DOHH2 (cell line): ENCODE measurements around the gene SEPSECS.

Experiments used
- H3F3A ChIP-seq: fragments of 200-600 bp; sonication (generic), shearing (Covaris generic); 2 replicates; pipeline ENCODE4 v1.6.0; 2016; ENCODE audit warnings: antibody characterized with exemption, mild to moderate bottlenecking; ENCODE audit not compliant: control insufficient read depth, insufficient read depth
- H3K27ac ChIP-seq: fragments of 200-600 bp; sonication (generic); 2 replicates; pipeline ENCODE4 v1.5.1; 2014; ENCODE audit warnings: low read depth, mild to moderate bottlenecking, low read length, moderate library complexity
- H3K27me3 ChIP-seq: fragments of 200-600 bp; sonication (generic); 2 replicates; pipeline ENCODE4 v1.6.1; 2014; ENCODE audit warnings: mild to moderate bottlenecking, low read length, mixed read lengths; ENCODE audit not compliant: control insufficient read depth
- H3K36me3 ChIP-seq: fragments of 200-600 bp; sonication (generic); 2 replicates; pipeline ENCODE4 v1.6.1; 2014; ENCODE audit warnings: mild to moderate bottlenecking, low read length, moderate library complexity, mixed read lengths; ENCODE audit not compliant: control insufficient read depth
- H3K4me1 ChIP-seq: fragments of 200-600 bp; sonication (generic); 2 replicates; pipeline ENCODE4 v1.6.1; 2014; ENCODE audit warnings: mild to moderate bottlenecking, low read length, mixed read lengths; ENCODE audit not compliant: control insufficient read depth
- H3K4me2 ChIP-seq: fragments of 200-600 bp; sonication (generic); 2 replicates; pipeline ENCODE4 v1.6.0; 2014; ENCODE audit warnings: mild to moderate bottlenecking, low read length, moderate library complexity
- H3K4me3 ChIP-seq: fragments of 200-600 bp; sonication (generic); 2 replicates; pipeline ENCODE4 v1.5.1; 2014; ENCODE audit warnings: mild to moderate bottlenecking, low read length, mixed read lengths
- H3K79me2 ChIP-seq: fragments of 200-600 bp; sonication (generic); 2 replicates; pipeline ENCODE4 v1.6.1; 2014; ENCODE audit warnings: mild to moderate bottlenecking, low read length, mixed read lengths; ENCODE audit not compliant: control insufficient read depth
- H3K9me2 ChIP-seq: fragments of 200-600 bp; sonication (generic); replicated peaks from 2 replicates; pipeline ENCODE4 v1.6.1; 2014; ENCODE audit warnings: mild to moderate bottlenecking, low read length, mixed read lengths; ENCODE audit not compliant: control insufficient read depth
- H3K9me3 ChIP-seq: fragments of 200-600 bp; sonication (generic); 2 replicates; pipeline ENCODE4 v1.6.1; 2014; ENCODE audit warnings: antibody characterized with exemption, low read length, mixed read lengths; ENCODE audit not compliant: control insufficient read depth, insufficient read depth
- H4K20me1 ChIP-seq: fragments of 200-600 bp; sonication (generic); 2 replicates; pipeline ENCODE4 v1.6.0; 2014; ENCODE audit warnings: low read depth, mild to moderate bottlenecking, antibody characterized with exemption, low read length, moderate library complexity; ENCODE audit not compliant: control insufficient read depth, insufficient read depth
- CTCF ChIP-seq: fragments of 200-600 bp; sonication (generic); IDR thresholded peaks from one replicate; pipeline ENCODE4 v1.5.1; 2014; ENCODE audit warnings: antibody characterized with exemption, mild to moderate bottlenecking, low read depth, low read length; ENCODE audit not compliant: poor library complexity, severe bottlenecking
- EZH2phosphoT487 ChIP-seq: fragments of 200-600 bp; sonication (generic); IDR thresholded peaks from 2 replicates; pipeline ENCODE4 v1.6.1; 2017; ENCODE audit warnings: borderline replicate concordance, mild to moderate bottlenecking, antibody characterized with exemption, low read length, moderate library complexity, mixed read lengths

Gene SEPSECS

GRCh38 chr4:25120146-25120940 lies 39.9 kb downstream of the SEPSECS start:
- H3K4me3 ChIP-seq: no peak overlapping the region
- TF ChIP-seq EZH2phosphoT487 (no peak), CTCF (no peak)

GRCh38 chr4:25117716-25118472 lies 42.4 kb downstream of the SEPSECS start:
- Histone ChIP-seq H3K79me2 (no peaks in the 10 kb centered on the region), H3K9me2 (no peaks in the 10 kb centered on the region), H3K4me3 (no peak overlapping the region), H3F3A (no peaks in the 10 kb centered on the region), H3K27me3 (no peaks in the 10 kb centered on the region), H3K27ac (no peak overlapping the region), H3K4me1 (no peaks in the 10 kb centered on the region), H3K4me2 (no peak overlapping the region), H3K36me3 (peaks cover 2% of the 10 kb centered on the region; the same call in 1 of the 2 replicates), H3K9me3 (no peaks in the 10 kb centered on the region), H4K20me1 (no peaks in the 10 kb centered on the region)
- TF ChIP-seq CTCF: no peak
- TF ChIP-seq EZH2phosphoT487: no peak

More at GRCh38 chr4:25120146-25120940, 39.9 kb downstream of the SEPSECS start:
- H3K4me1 ChIP-seq: no peaks in the 10 kb centered on the region
- H3F3A ChIP-seq: no peaks in the 10 kb centered on the region
- H4K20me1 ChIP-seq: no peaks in the 10 kb centered on the region
- H3K9me2 ChIP-seq: no peaks in the 10 kb centered on the region
- H3K27ac ChIP-seq: no peak overlapping the region
- no peaks in the 10 kb centered on the region for H3K9me3 ChIP-seq
- H3K27me3 ChIP-seq: no peaks in the 10 kb centered on the region
- no peaks in the 10 kb centered on the region for H3K79me2 ChIP-seq
- peaks cover 24% of the 10 kb centered on the region for H3K36me3 ChIP-seq
- H3K4me2 ChIP-seq: no peak overlapping the region

GRCh38 chr4:25117274-25117673 lies 43.0 kb downstream of the SEPSECS start:
- no peak for TF ChIP-seq CTCF
- no peak for TF ChIP-seq EZH2phosphoT487
- no peak overlapping the region for H3K4me2 ChIP-seq
- H3K4me1 ChIP-seq: no peaks in the 10 kb centered on the region
- no peaks in the 10 kb centered on the region for H3K27me3 ChIP-seq
- H3K9me2 ChIP-seq: no peaks in the 10 kb centered on the region
- no peaks in the 10 kb centered on the region for H3K36me3 ChIP-seq
- H4K20me1 ChIP-seq: no peaks in the 10 kb centered on the region
- H3K27ac ChIP-seq: no peak overlapping the region
- no peak overlapping the region for H3K4me3 ChIP-seq
- H3F3A ChIP-seq: no peaks in the 10 kb centered on the region
- H3K79me2 ChIP-seq: no peaks in the 10 kb centered on the region
- no peaks in the 10 kb centered on the region for H3K9me3 ChIP-seq
